Mammary epithelial cell (primary cell): ENCODE measurements around the gene IMMP2L.

Experiments
- EZH2 ChIP-seq: IDR thresholded peaks from 2 replicates; pipeline ENCODE4 v1.6.1; 2012; ENCODE audit warnings: low read length, inconsistent platforms, borderline replicate concordance
- TF ChIP-seq, protein P1 (sequence below), 2 donors: IDR thresholded peaks in 1 of 2; conservative IDR thresholded peaks in 1 of 2; 2 replicates each; pipeline ENCODE4 v1.5.1; 2011 to 2012; ENCODE audit warnings: inconsistent platforms in 2 of 2, low read length in 2 of 2, mild to moderate bottlenecking in 2 of 2, control low read depth in 1 of 2, low read depth in 1 of 2; ENCODE audit not compliant: insufficient read depth in 1 of 2; ENCODE audit errors: extremely low read depth in 1 of 2

GRCh38 chr7:110803602-110804143 is 758.6 kb downstream of the IMMP2L start:
- TF ChIP-seq, protein P1, sequence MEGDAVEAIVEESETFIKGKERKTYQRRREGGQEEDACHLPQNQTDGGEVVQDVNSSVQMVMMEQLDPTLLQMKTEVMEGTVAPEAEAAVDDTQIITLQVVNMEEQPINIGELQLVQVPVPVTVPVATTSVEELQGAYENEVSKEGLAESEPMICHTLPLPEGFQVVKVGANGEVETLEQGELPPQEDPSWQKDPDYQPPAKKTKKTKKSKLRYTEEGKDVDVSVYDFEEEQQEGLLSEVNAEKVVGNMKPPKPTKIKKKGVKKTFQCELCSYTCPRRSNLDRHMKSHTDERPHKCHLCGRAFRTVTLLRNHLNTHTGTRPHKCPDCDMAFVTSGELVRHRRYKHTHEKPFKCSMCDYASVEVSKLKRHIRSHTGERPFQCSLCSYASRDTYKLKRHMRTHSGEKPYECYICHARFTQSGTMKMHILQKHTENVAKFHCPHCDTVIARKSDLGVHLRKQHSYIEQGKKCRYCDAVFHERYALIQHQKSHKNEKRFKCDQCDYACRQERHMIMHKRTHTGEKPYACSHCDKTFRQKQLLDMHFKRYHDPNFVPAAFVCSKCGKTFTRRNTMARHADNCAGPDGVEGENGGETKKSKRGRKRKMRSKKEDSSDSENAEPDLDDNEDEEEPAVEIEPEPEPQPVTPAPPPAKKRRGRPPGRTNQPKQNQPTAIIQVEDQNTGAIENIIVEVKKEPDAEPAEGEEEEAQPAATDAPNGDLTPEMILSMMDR (conservative IDR thresholded peaks at IDR 0.05 in 1 of 2, IDR thresholded peaks at IDR 0.05 in 1 of 2; ENCODE audit: extremely low read depth in 1 of 2, insufficient read depth in 1 of 2, low read depth in 1 of 2, low read length in 2 of 2), result no peak
- no peak for TF ChIP-seq EZH2
